Measurements from ENCODE around the gene CTIF. TPM values are rescaled to one million over a fixed set of nuclear protein-coding genes. Genes with fewer than 3 reads are reported as not detected.
"Not testable (repeated sequence)": the region's sequence is repeated elsewhere in the genome, so short reads cannot be mapped to it uniquely, and the experiment has no call there.

The CTIF gene
- 2.4 TPM for polyA plus RNA-seq (2012; ENCODE audit: low read depth, missing spikeins)

GRCh38 chr18:48538531-48539405 lies at the start of gene CTIF:
Gene CTIF (plus strand): TSS chr18:48539031. CDS start chr18:48619566, 80,535 bp downstream.
- peak; percentile 77 for DNase-seq (ENCODE audit: insufficient read length, low spot score)
- TF ChIP-seq POU2F2 (IDR thresholded peaks at IDR 0.05; ENCODE audit: low read depth, low read length), result no peak
- TF ChIP-seq PAX5 (IDR thresholded peaks at IDR 0.05; ENCODE audit: insufficient read depth, low read length, severe bottlenecking), result no peak
- no peak for TF ChIP-seq TAF1 (IDR thresholded peaks at IDR 0.05; ENCODE audit: low read depth, low read length)
- TF ChIP-seq SPI1 (IDR thresholded peaks at IDR 0.05; ENCODE audit: low read depth, low read length), result no peak
- FAIRE-seq, result peak; percentile 76

DNA sequence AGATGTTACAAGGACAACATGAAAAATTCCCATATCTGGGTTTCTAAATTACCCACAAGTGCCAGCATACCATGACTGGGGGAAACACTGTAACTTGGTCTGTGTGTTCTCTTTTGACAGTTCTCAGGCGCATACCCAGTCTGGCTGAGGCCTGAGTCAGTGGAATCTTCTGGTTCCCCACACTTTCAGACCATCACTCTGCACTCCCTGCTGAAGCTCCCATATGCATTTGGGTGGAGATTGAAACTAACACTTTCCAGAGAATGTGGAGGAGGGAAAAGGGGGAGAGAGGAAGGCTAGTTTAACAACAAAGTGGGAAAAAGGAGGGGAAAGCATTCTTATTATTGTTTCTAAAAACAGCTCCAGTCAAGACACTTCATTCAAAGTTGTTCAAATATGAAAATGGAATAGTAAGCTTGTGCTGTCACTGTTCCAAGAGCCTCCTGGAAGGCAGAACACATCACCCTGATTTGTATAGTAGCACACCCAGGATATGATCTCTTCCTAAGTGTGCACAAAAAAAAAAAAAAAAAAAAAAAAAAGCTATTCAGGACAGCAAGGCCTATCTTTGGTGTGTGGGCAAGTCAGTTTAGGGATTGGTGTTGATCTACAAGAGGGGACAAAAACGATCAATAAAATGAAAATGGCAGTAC lies 48.1 kb upstream of the CTIF start:
- DNase-seq (ENCODE audit: insufficient read length, low spot score) (no peak), FAIRE-seq (no peak)
- TF ChIP-seq POLR2A (IDR thresholded peaks at IDR 0.05; ENCODE audit: low read depth, low read length) (no peak), POU2F2 (IDR thresholded peaks at IDR 0.05; ENCODE audit: low read depth, low read length) (no peak), POLR2AphosphoS5 (IDR thresholded peaks at IDR 0.05; ENCODE audit: low read depth, low read length) (no peak), SPI1 (IDR thresholded peaks at IDR 0.05; ENCODE audit: low read depth, low read length) (no peak), TAF1 (IDR thresholded peaks at IDR 0.05; ENCODE audit: low read depth, low read length) (no peak), PAX5 (IDR thresholded peaks at IDR 0.05; ENCODE audit: insufficient read depth, low read length, severe bottlenecking) (no peak)

GRCh38 chr18:48492880-48493279 lies 46.0 kb upstream of the CTIF start:
- DNase-seq (ENCODE audit: insufficient read length, low spot score) (no peak), FAIRE-seq (no peak)
- TF ChIP-seq POU2F2 (IDR thresholded peaks at IDR 0.05; ENCODE audit: low read depth, low read length) (no peak), TAF1 (IDR thresholded peaks at IDR 0.05; ENCODE audit: low read depth, low read length) (no peak), SPI1 (IDR thresholded peaks at IDR 0.05; ENCODE audit: low read depth, low read length) (no peak), PAX5 (IDR thresholded peaks at IDR 0.05; ENCODE audit: insufficient read depth, low read length, severe bottlenecking) (no peak), POLR2AphosphoS5 (IDR thresholded peaks at IDR 0.05; ENCODE audit: low read depth, low read length) (no peak), POLR2A (IDR thresholded peaks at IDR 0.05; ENCODE audit: low read depth, low read length) (no peak)

DNA sequence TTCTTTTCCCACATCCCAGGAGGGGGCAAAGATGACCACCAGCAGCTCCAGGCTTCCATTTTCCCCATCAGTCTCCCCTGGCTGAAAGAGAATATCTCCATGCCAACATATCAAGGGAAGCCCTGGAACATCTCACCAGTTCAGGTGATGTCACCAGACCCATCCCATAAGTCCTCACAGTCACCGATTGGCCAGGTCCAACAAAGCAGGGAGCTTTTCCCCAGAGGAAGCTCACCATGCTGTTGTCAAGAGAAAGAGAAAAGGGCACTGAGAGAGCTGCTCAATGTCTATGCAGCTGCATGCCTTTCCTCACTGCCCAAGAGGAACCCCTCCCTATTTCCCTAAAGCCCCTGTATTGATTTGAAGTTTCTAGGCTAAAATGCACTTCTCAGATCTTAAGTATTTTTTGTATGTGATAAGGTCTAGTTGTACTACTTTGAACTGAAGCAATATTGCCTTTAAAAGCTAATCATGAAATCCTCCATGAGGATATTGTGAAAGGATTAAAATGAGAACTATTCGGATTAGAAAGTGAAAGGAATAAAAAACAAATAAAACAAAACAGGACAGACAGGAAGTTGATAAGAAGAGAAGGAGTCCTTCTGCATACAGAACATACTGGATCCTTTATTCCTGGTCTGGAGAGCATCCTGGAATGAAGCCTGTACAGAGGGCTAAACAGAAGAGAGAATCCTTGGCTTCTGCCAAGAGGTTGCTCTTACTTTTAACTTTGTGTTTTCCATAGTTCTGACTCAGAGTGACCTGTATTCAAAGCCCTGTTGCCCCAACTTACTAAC lies 45.2 kb upstream of the CTIF start:
- TF ChIP-seq POLR2AphosphoS5 (IDR thresholded peaks at IDR 0.05; ENCODE audit: low read depth, low read length) (no peak), POU2F2 (IDR thresholded peaks at IDR 0.05; ENCODE audit: low read depth, low read length) (no peak), SPI1 (IDR thresholded peaks at IDR 0.05; ENCODE audit: low read depth, low read length) (no peak), POLR2A (IDR thresholded peaks at IDR 0.05; ENCODE audit: low read depth, low read length) (no peak), PAX5 (IDR thresholded peaks at IDR 0.05; ENCODE audit: insufficient read depth, low read length, severe bottlenecking) (no peak), TAF1 (IDR thresholded peaks at IDR 0.05; ENCODE audit: low read depth, low read length) (no peak)
- no peak for FAIRE-seq
- DNase-seq (ENCODE audit: insufficient read length, low spot score), result no peak

- TF ChIP-seq POLR2AphosphoS5 (IDR thresholded peaks at IDR 0.05; ENCODE audit: low read depth, low read length), result no peak
- no peak for TF ChIP-seq PAX5 (IDR thresholded peaks at IDR 0.05; ENCODE audit: insufficient read depth, low read length, severe bottlenecking)
- TF ChIP-seq POU2F2 (IDR thresholded peaks at IDR 0.05; ENCODE audit: low read depth, low read length), result no peak
- no peak for TF ChIP-seq POLR2A (IDR thresholded peaks at IDR 0.05; ENCODE audit: low read depth, low read length)
- no peak for TF ChIP-seq TAF1 (IDR thresholded peaks at IDR 0.05; ENCODE audit: low read depth, low read length)
- TF ChIP-seq SPI1 (IDR thresholded peaks at IDR 0.05; ENCODE audit: low read depth, low read length), result no peak
- FAIRE-seq, result no peak
- DNase-seq (ENCODE audit: insufficient read length, low spot score), result no peak
Observed at GRCh38 chr18:48497863-48498262, 41.0 kb upstream of the CTIF start.

GRCh38 chr18:48500517-48500916 lies 38.3 kb upstream of the CTIF start:
- TF ChIP-seq PAX5 (IDR thresholded peaks at IDR 0.05; ENCODE audit: insufficient read depth, low read length, severe bottlenecking) (no peak), TAF1 (IDR thresholded peaks at IDR 0.05; ENCODE audit: low read depth, low read length) (no peak), POLR2A (IDR thresholded peaks at IDR 0.05; ENCODE audit: low read depth, low read length) (no peak), POLR2AphosphoS5 (IDR thresholded peaks at IDR 0.05; ENCODE audit: low read depth, low read length) (no peak), SPI1 (IDR thresholded peaks at IDR 0.05; ENCODE audit: low read depth, low read length) (no peak), POU2F2 (IDR thresholded peaks at IDR 0.05; ENCODE audit: low read depth, low read length) (no peak)
- no peak for FAIRE-seq
- DNase-seq (ENCODE audit: insufficient read length, low spot score), result no peak

DNA sequence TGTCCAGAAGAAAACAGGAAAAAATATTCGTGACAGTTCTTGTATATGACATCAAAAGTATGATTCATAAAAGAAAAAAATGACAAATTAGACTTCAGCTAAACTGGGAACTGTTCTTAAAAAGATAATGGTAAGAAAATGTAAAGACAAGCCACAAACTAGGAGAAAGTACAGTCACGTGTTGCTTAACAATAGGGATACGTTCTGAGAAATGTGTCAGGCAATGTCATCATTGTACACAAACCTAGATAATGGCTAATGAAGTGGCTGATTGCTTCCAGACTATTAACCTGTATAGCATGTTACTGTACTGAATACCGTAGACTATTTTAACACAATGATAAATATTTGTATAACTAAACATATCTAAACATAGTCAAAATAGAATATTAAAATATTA lies 35.9 kb upstream of the CTIF start:
- DNase-seq (ENCODE audit: insufficient read length, low spot score) (no peak), FAIRE-seq (no peak)
- TF ChIP-seq POU2F2 (IDR thresholded peaks at IDR 0.05; ENCODE audit: low read depth, low read length) (no peak), SPI1 (IDR thresholded peaks at IDR 0.05; ENCODE audit: low read depth, low read length) (no peak), POLR2A (IDR thresholded peaks at IDR 0.05; ENCODE audit: low read depth, low read length) (no peak), PAX5 (IDR thresholded peaks at IDR 0.05; ENCODE audit: insufficient read depth, low read length, severe bottlenecking) (no peak), POLR2AphosphoS5 (IDR thresholded peaks at IDR 0.05; ENCODE audit: low read depth, low read length) (no peak), TAF1 (IDR thresholded peaks at IDR 0.05; ENCODE audit: low read depth, low read length) (no peak)

- no peak for DNase-seq (ENCODE audit: insufficient read length, low spot score)
- no peak for TF ChIP-seq POLR2A (IDR thresholded peaks at IDR 0.05; ENCODE audit: low read depth, low read length)
- no peak for TF ChIP-seq SPI1 (IDR thresholded peaks at IDR 0.05; ENCODE audit: low read depth, low read length)
- no peak for TF ChIP-seq PAX5 (IDR thresholded peaks at IDR 0.05; ENCODE audit: insufficient read depth, low read length, severe bottlenecking)
- no peak for TF ChIP-seq POU2F2 (IDR thresholded peaks at IDR 0.05; ENCODE audit: low read depth, low read length)
- no peak for TF ChIP-seq TAF1 (IDR thresholded peaks at IDR 0.05; ENCODE audit: low read depth, low read length)
- TF ChIP-seq POLR2AphosphoS5 (IDR thresholded peaks at IDR 0.05; ENCODE audit: low read depth, low read length), result no peak
- no peak for FAIRE-seq
Observed at GRCh38 chr18:48504819-48505218, 34.0 kb upstream of the CTIF start.

GRCh38 chr18:48506983-48507568 lies 31.8 kb upstream of the CTIF start:
- not testable (repeated sequence) for DNase-seq (ENCODE audit: insufficient read length, low spot score); FAIRE-seq

- not testable (repeated sequence) for DNase-seq (ENCODE audit: insufficient read length, low spot score); FAIRE-seq
Observed at GRCh38 chr18:48512498-48512897, 26.3 kb upstream of the CTIF start.

Data from GM12891 (cell line).